Stimulated activated CD4-positive, alpha-beta T cell treated with anti-CD3 and anti-CD28 coated beads, Interleukin-4, amount 100 ng/mL, for 1 hour (primary cell): ENCODE results near the gene ARHGAP15.

Experiments
- DNase-seq: peaks from one replicate; pipeline ENCODE4 v3.0.0-alpha.2; 2020

ARHGAP15 gene

GRCh38 chr2:143702931-143703330 lies 573.7 kb downstream of the ARHGAP15 start:
- DNase-seq = no peak

GRCh38 chr2:143704451-143705106 lies 575.4 kb downstream of the ARHGAP15 start:
- DNase-seq = no peak

GRCh38 chr2:143705108-143705707 lies 576.0 kb downstream of the ARHGAP15 start:
- DNase-seq = no peak

- no peak for DNase-seq
Observed at GRCh38 chr2:143706354-143706753, 577.1 kb downstream of the ARHGAP15 start.

- DNase-seq = no peak
Observed at GRCh38 chr2:143708682-143709081, 579.5 kb downstream of the ARHGAP15 start.

- DNase-seq = no peak
Observed at GRCh38 chr2:143710196-143710595, 581.0 kb downstream of the ARHGAP15 start.

- DNase-seq = no peak
Observed at GRCh38 chr2:143710879-143711278, 581.7 kb downstream of the ARHGAP15 start.

- DNase-seq = no peak
Observed at GRCh38 chr2:143716522-143716921, 587.3 kb downstream of the ARHGAP15 start.

- DNase-seq = no peak
Observed at GRCh38 chr2:143717053-143717452, 587.8 kb downstream of the ARHGAP15 start.

GRCh38 chr2:143717536-143718168 lies 588.4 kb downstream of the ARHGAP15 start:
- no peak for DNase-seq

- DNase-seq = no peak
Observed at GRCh38 chr2:143718745-143719144, 589.5 kb downstream of the ARHGAP15 start.

GRCh38 chr2:143719406-143719805 lies 590.2 kb downstream of the ARHGAP15 start:
- no peak for DNase-seq

GRCh38 chr2:143720095-143720664 lies 591.0 kb downstream of the ARHGAP15 start:
- no peak for DNase-seq

- DNase-seq = no peak
Observed at GRCh38 chr2:143725400-143725799, 596.2 kb downstream of the ARHGAP15 start.

GRCh38 chr2:143726151-143726845 lies 597.1 kb downstream of the ARHGAP15 start:
- DNase-seq = no peak

GRCh38 chr2:143728498-143728897 lies 599.3 kb downstream of the ARHGAP15 start:
- DNase-seq = no peak

GRCh38 chr2:143729296-143729814 lies 600.1 kb downstream of the ARHGAP15 start:
- no peak for DNase-seq

- no peak for DNase-seq
Observed at GRCh38 chr2:143730155-143730952, 601.1 kb downstream of the ARHGAP15 start.

- DNase-seq = no peak
Observed at GRCh38 chr2:143730953-143731260, 601.7 kb downstream of the ARHGAP15 start.

- DNase-seq = no peak
Observed at GRCh38 chr2:143732076-143732475, 602.9 kb downstream of the ARHGAP15 start.

GRCh38 chr2:143732871-143733270 lies 603.7 kb downstream of the ARHGAP15 start:
- DNase-seq = no peak

GRCh38 chr2:143734507-143734906 lies 605.3 kb downstream of the ARHGAP15 start:
- no peak for DNase-seq
